Measurements from ENCODE around the gene SSH2.

SSH2 gene

GRCh38 chr17:29576214-29577000 is 353.6 kb downstream of the SSH2 start:
- DNase-seq (ENCODE audit: low read depth): no peak
- TF ChIP-seq, protein P1, sequence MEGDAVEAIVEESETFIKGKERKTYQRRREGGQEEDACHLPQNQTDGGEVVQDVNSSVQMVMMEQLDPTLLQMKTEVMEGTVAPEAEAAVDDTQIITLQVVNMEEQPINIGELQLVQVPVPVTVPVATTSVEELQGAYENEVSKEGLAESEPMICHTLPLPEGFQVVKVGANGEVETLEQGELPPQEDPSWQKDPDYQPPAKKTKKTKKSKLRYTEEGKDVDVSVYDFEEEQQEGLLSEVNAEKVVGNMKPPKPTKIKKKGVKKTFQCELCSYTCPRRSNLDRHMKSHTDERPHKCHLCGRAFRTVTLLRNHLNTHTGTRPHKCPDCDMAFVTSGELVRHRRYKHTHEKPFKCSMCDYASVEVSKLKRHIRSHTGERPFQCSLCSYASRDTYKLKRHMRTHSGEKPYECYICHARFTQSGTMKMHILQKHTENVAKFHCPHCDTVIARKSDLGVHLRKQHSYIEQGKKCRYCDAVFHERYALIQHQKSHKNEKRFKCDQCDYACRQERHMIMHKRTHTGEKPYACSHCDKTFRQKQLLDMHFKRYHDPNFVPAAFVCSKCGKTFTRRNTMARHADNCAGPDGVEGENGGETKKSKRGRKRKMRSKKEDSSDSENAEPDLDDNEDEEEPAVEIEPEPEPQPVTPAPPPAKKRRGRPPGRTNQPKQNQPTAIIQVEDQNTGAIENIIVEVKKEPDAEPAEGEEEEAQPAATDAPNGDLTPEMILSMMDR (IDR thresholded peaks at IDR 0.05; ENCODE audit: low read length, missing control alignments): no peak
- H3K4me3 ChIP-seq (replicated peaks; ENCODE audit: low read depth, low read length): no peak overlapping the region

All from fibroblast of pulmonary artery (primary cell).